SU-DHL-6 (cell line): Measurements from ENCODE around the gene HOXD4.

Source experiments
- CTCF ChIP-seq: fragments of 200-600 bp; sonication (generic); IDR thresholded peaks from one replicate; pipeline ENCODE4 v1.5.1; 2017; ENCODE audit warnings: antibody characterized with exemption, mild to moderate bottlenecking, low read length, moderate library complexity; ENCODE audit not compliant: insufficient read depth, poor library complexity, severe bottlenecking
- EZH2phosphoT487 ChIP-seq: fragments of 200-600 bp; sonication (generic), shearing (Covaris generic); conservative IDR thresholded peaks from 2 replicates; pipeline ENCODE4 v1.6.1; 2018; ENCODE audit warnings: mild to moderate bottlenecking, antibody characterized with exemption, low read length, moderate library complexity, mixed read lengths

GRCh38 chr2:176121190-176122051 lies 29.9 kb upstream of the HOXD4 start:
- TF ChIP-seq CTCF: no peak
- TF ChIP-seq EZH2phosphoT487: no peak
